ENCODE data around the gene PSMB5. TPM values are rescaled to one million over a fixed set of nuclear protein-coding genes. Genes with fewer than 3 reads are reported as not detected.
A peak's percentile ranks its signal among the peaks of the same experiment; 100 is the strongest.

The PSMB5 gene
- polyA plus RNA-seq, 5 donors, result 155 to 205 (median 174) TPM

GRCh38 chr14:22976620-22977433 lies 57.9 kb downstream of the PSMB5 start:
- DNase-seq, result peak in 1 of 2 donors; percentile 55

Other genes starting within 250 kb of the PSMB5 start
- gene SLC7A7, start 219.5 kb downstream of the PSMB5 start, polyA plus RNA-seq (ENCODE audit: insufficient read depth in 1 of 5, insufficient read length in 5 of 5, low replicate concordance in 1 of 5), result 10 to 100 TPM in 1 of 5 donors, 1 to 10 TPM in 4; 8.8 to 11.2 (median 9.5) TPM
- 10 to 100 TPM; 66.9 to 98.7 (median 69.6) TPM for gene MRPL52, start 205.0 kb downstream of the PSMB5 start, polyA plus RNA-seq (ENCODE audit: insufficient read depth in 1 of 5, insufficient read length in 5 of 5, low replicate concordance in 1 of 5)
- 100 to 1,000 TPM; 165 to 216 (median 186) TPM for gene MMP14, start 198.3 kb downstream of the PSMB5 start, polyA plus RNA-seq (ENCODE audit: insufficient read depth in 1 of 5, insufficient read length in 5 of 5, low replicate concordance in 1 of 5)
- gene LRP10, start 163.2 kb downstream of the PSMB5 start, polyA plus RNA-seq (ENCODE audit: insufficient read depth in 1 of 5, insufficient read length in 5 of 5, low replicate concordance in 1 of 5), result 10 to 100 TPM; 43.1 to 64.5 (median 51.0) TPM
- gene REM2, start 151.7 kb downstream of the PSMB5 start, polyA plus RNA-seq (ENCODE audit: insufficient read depth in 1 of 5, insufficient read length in 5 of 5, low replicate concordance in 1 of 5), result under 1 TPM; 0.58 to 0.99 (median 0.81) TPM
- gene RBM23, start 115.8 kb downstream of the PSMB5 start, polyA plus RNA-seq (ENCODE audit: insufficient read depth in 1 of 5, insufficient read length in 5 of 5, low replicate concordance in 1 of 5), result 100 to 1,000 TPM in 4 of 5 donors, 10 to 100 TPM in 1; 95.6 to 128 (median 105) TPM
- 100 to 1,000 TPM; 115 to 129 (median 123) TPM for gene PRMT5, start 105.5 kb downstream of the PSMB5 start, polyA plus RNA-seq (ENCODE audit: insufficient read depth in 1 of 5, insufficient read length in 5 of 5, low replicate concordance in 1 of 5)
- 10 to 100 TPM; 50.8 to 86.9 (median 80.5) TPM for gene HAUS4, start 77.8 kb downstream of the PSMB5 start, polyA plus RNA-seq (ENCODE audit: insufficient read depth in 1 of 5, insufficient read length in 5 of 5, low replicate concordance in 1 of 5)
- gene AJUBA, start 52.3 kb downstream of the PSMB5 start, polyA plus RNA-seq (ENCODE audit: insufficient read depth in 1 of 5, insufficient read length in 5 of 5, low replicate concordance in 1 of 5), result 10 to 100 TPM; 31.3 to 50.3 (median 40.6) TPM
- gene C14orf93, start 24.8 kb downstream of the PSMB5 start, polyA plus RNA-seq (ENCODE audit: insufficient read depth in 1 of 5, insufficient read length in 5 of 5, low replicate concordance in 1 of 5), result 10 to 100 TPM; 20.6 to 23.2 (median 21.5) TPM
- gene PSMB11, start 7.3 kb upstream of the PSMB5 start, polyA plus RNA-seq (ENCODE audit: insufficient read depth in 1 of 5, insufficient read length in 5 of 5, low replicate concordance in 1 of 5), result not detected
- gene CDH24, start 22.6 kb upstream of the PSMB5 start, polyA plus RNA-seq (ENCODE audit: insufficient read depth in 1 of 5, insufficient read length in 5 of 5, low replicate concordance in 1 of 5), result 10 to 100 TPM in 4 of 5 donors, 1 to 10 TPM in 1; 9.7 to 13.7 (median 12.2) TPM
- gene ACIN1, start 60.2 kb upstream of the PSMB5 start, polyA plus RNA-seq (ENCODE audit: insufficient read depth in 1 of 5, insufficient read length in 5 of 5, low replicate concordance in 1 of 5), result 100 to 1,000 TPM; 277 to 378 (median 335) TPM
- 10 to 100 TPM; 57.4 to 70.3 (median 64.5) TPM for gene C14orf119, start 60.6 kb upstream of the PSMB5 start, polyA plus RNA-seq (ENCODE audit: insufficient read depth in 1 of 5, insufficient read length in 5 of 5, low replicate concordance in 1 of 5)
- under 1 TPM in 2 of 5 donors, not detected in 3; 0.05 to 0.06 TPM for gene CIROP, start 70.1 kb upstream of the PSMB5 start, polyA plus RNA-seq (ENCODE audit: insufficient read depth in 1 of 5, insufficient read length in 5 of 5, low replicate concordance in 1 of 5)
- gene CEBPE, start 84.4 kb upstream of the PSMB5 start, polyA plus RNA-seq (ENCODE audit: insufficient read depth in 1 of 5, insufficient read length in 5 of 5, low replicate concordance in 1 of 5), result under 1 TPM; 0.10 to 0.23 (median 0.16) TPM
- gene SLC7A8, start 148.8 kb upstream of the PSMB5 start, polyA plus RNA-seq (ENCODE audit: insufficient read depth in 1 of 5, insufficient read length in 5 of 5, low replicate concordance in 1 of 5), result 100 to 1,000 TPM; 107 to 140 (median 126) TPM
- 1 to 10 TPM in 2 of 5 donors, under 1 TPM in 2, not detected in 1; 0.65 to 1.6 (median 1.1) TPM for gene RNF212B, start 203.0 kb upstream of the PSMB5 start, polyA plus RNA-seq (ENCODE audit: insufficient read depth in 1 of 5, insufficient read length in 5 of 5, low replicate concordance in 1 of 5)